ENCODE results near the gene SCFD2. TPM values are rescaled to one million over a fixed set of nuclear protein-coding genes. Genes with fewer than 3 reads are reported as not detected.

Gene SCFD2
- total and polyA plus RNA-seq, 8 donors = 11.4 to 26.6 (median 13.7) TPM

DNA sequence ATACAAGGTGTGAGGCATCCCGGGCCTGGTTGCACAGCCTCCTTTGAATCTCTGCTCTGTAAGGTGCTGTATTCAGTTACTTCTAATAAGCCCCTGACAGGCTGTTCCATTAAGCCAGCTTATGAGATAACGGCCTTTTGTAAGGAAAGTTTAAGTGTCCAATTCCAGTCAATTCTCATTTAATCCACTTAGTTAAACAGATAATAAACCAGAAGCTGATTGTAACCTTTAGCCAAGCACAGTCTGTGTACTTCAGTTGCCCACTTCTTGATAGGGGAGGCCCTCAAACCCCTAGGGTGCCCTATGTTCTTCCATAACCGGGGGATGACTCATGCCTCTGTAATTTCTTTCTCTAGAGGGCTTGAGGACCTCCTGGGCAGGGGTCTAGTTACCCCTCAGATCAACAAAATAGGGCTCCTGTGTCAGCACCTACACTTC lies 440.3 kb downstream of the SCFD2 start:
- no peak for ATAC-seq
- no peaks in the 10 kb centered on the region for H3K9me3 ChIP-seq
- H3K4me1 ChIP-seq = no peaks in the 10 kb centered on the region
- H3K27ac ChIP-seq = no peak overlapping the region
- no peak for DNase-seq
- H3K36me3 ChIP-seq = no peaks in the 10 kb centered on the region
- no peak for TF ChIP-seq CTCF (IDR thresholded peaks at IDR 0.05)
- H3K27me3 ChIP-seq = no peaks in the 10 kb centered on the region
- intact Hi-C loops (cut with DNase I) = no loop called here
- no peak overlapping the region for H3K4me3 ChIP-seq

- ATAC-seq (no peak), DNase-seq (no peak)
- intact Hi-C loops (cut with DNase I) = no loop called here
- Histone ChIP-seq H3K27me3 (no peaks in the 10 kb centered on the region), H3K36me3 (no peaks in the 10 kb centered on the region), H3K4me3 (no peak overlapping the region), H3K4me1 (peaks cover 0 to under 1% of the 10 kb centered on the region in 2 donors), H3K27ac (no peak overlapping the region), H3K9me3 (no peaks in the 10 kb centered on the region)
- no peak for TF ChIP-seq CTCF (IDR thresholded peaks at IDR 0.05)
Observed at GRCh38 chr4:52919461-52919860, 446.4 kb downstream of the SCFD2 start.

DNA sequence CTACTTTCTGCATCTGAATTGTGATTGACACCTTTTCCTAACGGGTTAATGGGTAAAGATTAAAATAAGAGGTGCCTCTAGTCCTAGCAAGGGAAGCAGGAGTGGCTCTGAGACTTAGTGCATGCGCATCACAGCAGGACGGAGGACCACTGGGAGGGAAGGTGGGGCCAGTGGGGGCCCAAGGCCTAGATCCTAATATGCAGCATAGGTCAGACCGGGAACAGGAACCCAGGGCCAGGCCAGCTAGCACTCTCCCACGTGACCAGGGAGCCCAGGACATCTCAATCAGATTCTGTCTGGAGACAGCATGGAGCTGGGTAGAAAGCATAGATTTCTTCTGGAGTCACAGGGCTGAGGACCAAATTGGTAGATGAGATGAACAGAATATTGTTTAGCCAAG lies 448.0 kb downstream of the SCFD2 start:
- no peak overlapping the region for H3K27ac ChIP-seq
- TF ChIP-seq CTCF (IDR thresholded peaks at IDR 0.05) = no peak
- intact Hi-C loops (cut with DNase I) = no loop called here
- DNase-seq (no peak), ATAC-seq (no peak)
- peaks cover 0 to 7% of the 10 kb centered on the region in 2 donors for H3K4me1 ChIP-seq
- no peak overlapping the region for H3K4me3 ChIP-seq
- H3K9me3 ChIP-seq = no peaks in the 10 kb centered on the region
- H3K36me3 ChIP-seq = no peaks in the 10 kb centered on the region
- no peaks in the 10 kb centered on the region for H3K27me3 ChIP-seq

- Histone ChIP-seq H3K27ac (no peak overlapping the region), H3K4me3 (no peak overlapping the region), H3K4me1 (peaks cover 0 to 7% of the 10 kb centered on the region in 2 donors), H3K27me3 (no peaks in the 10 kb centered on the region), H3K36me3 (no peaks in the 10 kb centered on the region), H3K9me3 (no peaks in the 10 kb centered on the region)
- no peak for TF ChIP-seq CTCF (IDR thresholded peaks at IDR 0.05)
- ATAC-seq = peak; percentile 14
- intact Hi-C loops (cut with DNase I) = no loop called here
- no peak for DNase-seq
Observed at GRCh38 chr4:52915730-52916300, 450.0 kb downstream of the SCFD2 start.

DNA sequence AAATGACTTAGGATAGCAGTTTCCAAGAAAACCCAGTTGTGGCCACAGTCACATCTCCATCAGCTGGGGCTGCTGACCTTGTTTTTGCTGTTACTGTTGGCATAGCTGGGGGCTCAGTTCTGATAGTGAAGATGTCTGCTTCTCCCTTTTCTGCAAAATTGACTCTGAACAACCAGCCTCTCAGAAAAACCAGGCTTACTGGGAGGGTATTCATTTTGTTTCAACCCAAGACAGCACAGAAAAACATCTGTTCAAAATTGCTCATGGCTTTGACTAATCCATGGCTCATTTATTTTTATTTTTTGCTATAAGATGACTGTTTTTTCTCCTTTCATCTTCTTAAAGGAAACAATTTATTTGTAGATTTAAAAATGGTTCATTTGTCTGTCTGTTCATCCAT lies 450.7 kb downstream of the SCFD2 start:
- Histone ChIP-seq H3K27me3 (no peaks in the 10 kb centered on the region), H3K9me3 (no peaks in the 10 kb centered on the region), H3K4me3 (no peak overlapping the region), H3K36me3 (no peaks in the 10 kb centered on the region), H3K4me1 (peaks cover 0 to 7% of the 10 kb centered on the region in 2 donors), H3K27ac (no peak overlapping the region)
- DNase-seq (no peak), ATAC-seq (no peak)
- intact Hi-C loops (cut with DNase I) = no loop called here
- no peak for TF ChIP-seq CTCF (IDR thresholded peaks at IDR 0.05)

Measured in left lung (tissue), 10 donors.